Neural cell (in vitro differentiated cells): ENCODE measurements around the gene INTU. TPM values are rescaled to one million over a fixed set of nuclear protein-coding genes. Genes with fewer than 3 reads are reported as not detected.

Source experiments
- H2AFZ ChIP-seq: fragments of 200-600, 300-800 bp; sonication (generic), shearing (Covaris generic); 2 replicates; pipeline ENCODE4 v1.6.0; 2014; ENCODE audit warnings: low read depth, mild to moderate bottlenecking, antibody characterized with exemption, low read length, moderate library complexity
- H3F3A ChIP-seq: fragments of 200-600 bp; shearing (Covaris generic); 2 replicates; pipeline ENCODE4 v1.6.1; 2016; ENCODE audit warnings: mild to moderate bottlenecking, moderate library complexity, mixed read lengths, antibody characterized with exemption, low read length; ENCODE audit not compliant: insufficient read depth, poor library complexity, severe bottlenecking
- H3K27ac ChIP-seq: fragments of 200-600, 300-800 bp; sonication (generic), shearing (Covaris generic); 2 replicates; pipeline ENCODE4 v1.5.1; 2014; ENCODE audit warnings: mild to moderate bottlenecking, low read length, moderate library complexity
- H3K27me3 ChIP-seq: fragments of 300-800, 200-600 bp; sonication (generic), shearing (Covaris generic); 2 replicates; pipeline ENCODE4 v1.6.0; 2014; ENCODE audit warnings: mild to moderate bottlenecking, low read depth, low read length, moderate library complexity; ENCODE audit not compliant: insufficient read depth
- H3K36me3 ChIP-seq: fragments of 300-800, 200-600 bp; sonication (generic), shearing (Covaris generic); 2 replicates; pipeline ENCODE4 v1.5.1; 2014; ENCODE audit warnings: mild to moderate bottlenecking, antibody characterized with exemption, low read length, moderate library complexity; ENCODE audit not compliant: insufficient read depth
- H3K4me2 ChIP-seq: fragments of 300-800, 200-600 bp; sonication (generic), shearing (Covaris generic); 2 replicates; pipeline ENCODE4 v1.6.0; 2014; ENCODE audit warnings: mild to moderate bottlenecking, low read length
- H3K4me3 ChIP-seq: fragments of 300-800, 200-600 bp; sonication (generic), shearing (Covaris generic); 2 replicates; pipeline ENCODE4 v1.5.1; 2014; ENCODE audit warnings: mild to moderate bottlenecking, low read length, moderate library complexity
- H3K79me2 ChIP-seq: fragments of 200-600 bp; shearing (Covaris generic); replicated peaks from 2 replicates; pipeline ENCODE4 v1.6.0; 2014; ENCODE audit warnings: mild to moderate bottlenecking, low read length, moderate library complexity; ENCODE audit not compliant: insufficient read depth
- H3K9ac ChIP-seq: fragments of 300-800, 200-600 bp; sonication (generic), shearing (Covaris generic); 2 replicates; pipeline ENCODE4 v1.6.1; 2016; ENCODE audit warnings: mild to moderate bottlenecking, low read length, mixed read lengths
- H3K9me2 ChIP-seq: fragments of 200-600 bp; shearing (Covaris generic); 2 replicates; pipeline ENCODE4 v1.6.1; 2016; ENCODE audit warnings: mild to moderate bottlenecking, low read length, mixed read lengths; ENCODE audit not compliant: insufficient read depth
- H3K9me3 ChIP-seq: fragments of 200-600, 300-800 bp; sonication (generic), shearing (Covaris generic); 2 replicates; pipeline ENCODE4 v1.6.1; 2016; ENCODE audit warnings: mild to moderate bottlenecking, mixed run types, low read length, moderate library complexity, mixed read lengths
- H4K20me1 ChIP-seq: fragments of 200-600 bp; shearing (Covaris generic); 2 replicates; pipeline ENCODE4 v1.6.1; 2016; ENCODE audit warnings: mild to moderate bottlenecking, mixed run types; ENCODE audit not compliant: insufficient read depth
- EP300 ChIP-seq: fragments of 450-650 bp; conservative IDR thresholded peaks from 2 replicates; pipeline ENCODE4 v1.6.1; 2014; ENCODE audit warnings: antibody characterized with exemption, mild to moderate bottlenecking, moderate library complexity; ENCODE audit not compliant: poor library complexity, severe bottlenecking
- EZH2 ChIP-seq: fragments of 200-600, 300-800 bp; shearing (Covaris generic), sonication (generic); IDR thresholded peaks from 2 replicates; pipeline ENCODE4 v1.6.1; 2014; ENCODE audit warnings: antibody characterized with exemption, low read length, borderline replicate concordance, mild to moderate bottlenecking; ENCODE audit not compliant: insufficient read depth, poor library complexity, severe bottlenecking
- MXI1 ChIP-seq: fragments of 450-650 bp; conservative IDR thresholded peaks from 2 replicates; pipeline ENCODE4 v1.6.1; 2014; ENCODE audit warnings: antibody characterized with exemption, mild to moderate bottlenecking; ENCODE audit not compliant: poor library complexity, severe bottlenecking
- POLR2AphosphoS5 ChIP-seq: IDR thresholded peaks from 2 replicates; pipeline ENCODE4 v1.6.1; 2012
- RAD21 ChIP-seq: fragments of 450-650 bp; conservative IDR thresholded peaks from 2 replicates; pipeline ENCODE4 v1.6.1; 2014; ENCODE audit warnings: antibody characterized with exemption, mild to moderate bottlenecking, moderate library complexity
- SMC3 ChIP-seq: fragments of 450-650 bp; conservative IDR thresholded peaks from 2 replicates; pipeline ENCODE4 v1.6.1; 2014; ENCODE audit warnings: antibody characterized with exemption, mild to moderate bottlenecking, moderate library complexity; ENCODE audit not compliant: poor library complexity
- TAF1 ChIP-seq: IDR thresholded peaks from 2 replicates; pipeline ENCODE4 v1.6.1; 2012; ENCODE audit warnings: low read depth
- polyA plus RNA-seq: library from polyadenylated mRNA; depleted of rRNA; stranded (reverse); fragments of >200 nt; gene quantifications from 2 replicates; pipeline ENCODE4 v1.2.3, GENCODE V29; 2014
- TF ChIP-seq, protein P1 (sequence below): IDR thresholded peaks from 2 replicates; pipeline ENCODE4 v1.6.1; 2012; ENCODE audit warnings: borderline replicate concordance
- TF ChIP-seq, protein P2 (sequence below): fragments of 450-650 bp; IDR thresholded peaks from 2 replicates; pipeline ENCODE4 v1.5.1; 2014; ENCODE audit warnings: antibody characterized with exemption, mild to moderate bottlenecking, moderate library complexity; ENCODE audit not compliant: poor library complexity, severe bottlenecking

Gene INTU
- polyA plus RNA-seq, 1 donor from 2014 or later: 15.7 TPM

DNA sequence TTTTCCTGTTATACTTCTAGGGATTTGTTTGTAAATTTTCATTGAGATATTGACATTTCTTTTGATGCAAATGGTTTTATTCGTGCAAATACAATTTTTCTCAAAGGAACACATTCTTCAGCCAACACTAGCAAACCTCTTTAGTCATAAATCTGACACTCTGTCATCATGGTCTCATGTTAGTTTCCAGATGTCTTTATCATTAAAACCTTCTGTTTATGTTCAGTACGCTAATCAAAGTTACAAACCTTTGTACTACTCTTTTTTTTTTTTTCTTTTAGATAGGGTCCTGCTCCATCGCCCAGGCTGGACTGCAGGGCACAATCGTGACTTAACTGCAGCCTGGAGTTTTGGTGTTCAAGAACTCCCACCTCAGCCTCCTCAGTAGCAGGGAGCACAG, 104.5 kb downstream of the INTU start:
- Histone ChIP-seq H3K27me3 (no peaks in the 10 kb centered on the region), H3K9me3 (peaks cover 3% of the 10 kb centered on the region), H3K4me3 (no peak overlapping the region), H3K79me2 (no peaks in the 10 kb centered on the region), H4K20me1 (no peaks in the 10 kb centered on the region), H3K9me2 (no peaks in the 10 kb centered on the region), H3K9ac (no peak overlapping the region), H3K27ac (no peak overlapping the region), H3F3A (no peaks in the 10 kb centered on the region), H2AFZ (no peak overlapping the region), H3K4me2 (no peak overlapping the region), H3K36me3 (no peaks in the 10 kb centered on the region)
- no peak for TF ChIP-seq EP300
- TF ChIP-seq RAD21: no peak
- TF ChIP-seq POLR2AphosphoS5: no peak
- no peak for TF ChIP-seq SMC3
- TF ChIP-seq TAF1: no peak
- no peak for TF ChIP-seq MXI1
- TF ChIP-seq EZH2: no peak
- TF ChIP-seq, protein P1, sequence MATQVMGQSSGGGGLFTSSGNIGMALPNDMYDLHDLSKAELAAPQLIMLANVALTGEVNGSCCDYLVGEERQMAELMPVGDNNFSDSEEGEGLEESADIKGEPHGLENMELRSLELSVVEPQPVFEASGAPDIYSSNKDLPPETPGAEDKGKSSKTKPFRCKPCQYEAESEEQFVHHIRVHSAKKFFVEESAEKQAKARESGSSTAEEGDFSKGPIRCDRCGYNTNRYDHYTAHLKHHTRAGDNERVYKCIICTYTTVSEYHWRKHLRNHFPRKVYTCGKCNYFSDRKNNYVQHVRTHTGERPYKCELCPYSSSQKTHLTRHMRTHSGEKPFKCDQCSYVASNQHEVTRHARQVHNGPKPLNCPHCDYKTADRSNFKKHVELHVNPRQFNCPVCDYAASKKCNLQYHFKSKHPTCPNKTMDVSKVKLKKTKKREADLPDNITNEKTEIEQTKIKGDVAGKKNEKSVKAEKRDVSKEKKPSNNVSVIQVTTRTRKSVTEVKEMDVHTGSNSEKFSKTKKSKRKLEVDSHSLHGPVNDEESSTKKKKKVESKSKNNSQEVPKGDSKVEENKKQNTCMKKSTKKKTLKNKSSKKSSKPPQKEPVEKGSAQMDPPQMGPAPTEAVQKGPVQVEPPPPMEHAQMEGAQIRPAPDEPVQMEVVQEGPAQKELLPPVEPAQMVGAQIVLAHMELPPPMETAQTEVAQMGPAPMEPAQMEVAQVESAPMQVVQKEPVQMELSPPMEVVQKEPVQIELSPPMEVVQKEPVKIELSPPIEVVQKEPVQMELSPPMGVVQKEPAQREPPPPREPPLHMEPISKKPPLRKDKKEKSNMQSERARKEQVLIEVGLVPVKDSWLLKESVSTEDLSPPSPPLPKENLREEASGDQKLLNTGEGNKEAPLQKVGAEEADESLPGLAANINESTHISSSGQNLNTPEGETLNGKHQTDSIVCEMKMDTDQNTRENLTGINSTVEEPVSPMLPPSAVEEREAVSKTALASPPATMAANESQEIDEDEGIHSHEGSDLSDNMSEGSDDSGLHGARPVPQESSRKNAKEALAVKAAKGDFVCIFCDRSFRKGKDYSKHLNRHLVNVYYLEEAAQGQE: no peak
- TF ChIP-seq, protein P2, sequence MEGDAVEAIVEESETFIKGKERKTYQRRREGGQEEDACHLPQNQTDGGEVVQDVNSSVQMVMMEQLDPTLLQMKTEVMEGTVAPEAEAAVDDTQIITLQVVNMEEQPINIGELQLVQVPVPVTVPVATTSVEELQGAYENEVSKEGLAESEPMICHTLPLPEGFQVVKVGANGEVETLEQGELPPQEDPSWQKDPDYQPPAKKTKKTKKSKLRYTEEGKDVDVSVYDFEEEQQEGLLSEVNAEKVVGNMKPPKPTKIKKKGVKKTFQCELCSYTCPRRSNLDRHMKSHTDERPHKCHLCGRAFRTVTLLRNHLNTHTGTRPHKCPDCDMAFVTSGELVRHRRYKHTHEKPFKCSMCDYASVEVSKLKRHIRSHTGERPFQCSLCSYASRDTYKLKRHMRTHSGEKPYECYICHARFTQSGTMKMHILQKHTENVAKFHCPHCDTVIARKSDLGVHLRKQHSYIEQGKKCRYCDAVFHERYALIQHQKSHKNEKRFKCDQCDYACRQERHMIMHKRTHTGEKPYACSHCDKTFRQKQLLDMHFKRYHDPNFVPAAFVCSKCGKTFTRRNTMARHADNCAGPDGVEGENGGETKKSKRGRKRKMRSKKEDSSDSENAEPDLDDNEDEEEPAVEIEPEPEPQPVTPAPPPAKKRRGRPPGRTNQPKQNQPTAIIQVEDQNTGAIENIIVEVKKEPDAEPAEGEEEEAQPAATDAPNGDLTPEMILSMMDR: no peak

DNA sequence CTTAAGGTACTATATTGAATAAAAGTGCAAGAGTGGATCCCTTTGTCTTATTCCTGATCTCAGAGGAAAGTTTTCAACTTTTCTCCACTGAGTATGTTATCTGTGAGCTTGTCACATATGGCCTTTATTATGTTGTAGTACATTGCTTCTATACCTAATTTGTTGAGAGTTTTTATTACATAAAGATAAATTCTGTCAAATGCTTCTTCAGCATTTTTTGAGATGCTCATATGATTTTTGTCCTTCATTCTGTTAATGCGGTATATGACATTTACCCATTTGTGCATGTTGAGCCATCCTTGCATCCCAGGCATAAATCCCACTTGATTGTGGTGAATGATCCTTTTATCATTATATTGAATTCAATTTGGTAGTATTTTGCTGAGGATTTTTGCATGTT, 108.5 kb downstream of the INTU start:
- Histone ChIP-seq H3K9ac (no peak overlapping the region), H4K20me1 (no peaks in the 10 kb centered on the region), H3K4me2 (no peak overlapping the region), H3K9me2 (no peaks in the 10 kb centered on the region), H3K27me3 (no peaks in the 10 kb centered on the region), H3K79me2 (no peaks in the 10 kb centered on the region), H3K4me3 (no peak overlapping the region), H3F3A (no peaks in the 10 kb centered on the region), H3K36me3 (no peaks in the 10 kb centered on the region), H3K9me3 (peaks cover 3% of the 10 kb centered on the region), H3K27ac (no peak overlapping the region), H2AFZ (no peak overlapping the region)
- TF ChIP-seq RAD21 (no peak), EP300 (no peak), POLR2AphosphoS5 (no peak), SMC3 (no peak), MXI1 (no peak), EZH2 (no peak), TAF1 (no peak)
- TF ChIP-seq, protein P2: no peak
- TF ChIP-seq, protein P1: no peak
